GM12878 (cell line): ENCODE results near the gene PLCB2. TPM values are rescaled to one million over a fixed set of nuclear protein-coding genes. Genes with fewer than 3 reads are reported as not detected.

Experiments used
- BACH1 ChIP-seq: fragments of 450-650 bp; IDR thresholded peaks from 2 replicates; pipeline ENCODE4 v1.6.1; 2017; ENCODE audit warnings: mild to moderate bottlenecking, borderline replicate concordance
- CEBPB ChIP-seq, 2 experiments: fragments of 150-350 bp in 1 of 2; IDR thresholded peaks; 2 replicates each; pipeline ENCODE4 v1.6.1; 2012 to 2014; ENCODE audit warnings: low read depth in 2 of 2, low read length in 2 of 2, borderline replicate concordance in 1 of 2, inconsistent platforms in 1 of 2
- CREB1 ChIP-seq: IDR thresholded peaks from 2 replicates; pipeline ENCODE4 v1.6.1; 2012; ENCODE audit warnings: low read depth, mild to moderate bottlenecking, inconsistent platforms
- ETV6 ChIP-seq, 2 experiments: fragments of 450-650 bp in 1 of 2; IDR thresholded peaks in 1 of 2; conservative IDR thresholded peaks in 1 of 2; 2 replicates each; pipeline ENCODE4 v1.6.1; 2014; ENCODE audit warnings: antibody characterized with exemption in 1 of 2, borderline replicate concordance in 1 of 2, low read depth in 1 of 2, mild to moderate bottlenecking in 1 of 2, moderate library complexity in 1 of 2
- IKZF1 ChIP-seq: fragments of 450-650 bp; conservative IDR thresholded peaks from 2 replicates; pipeline ENCODE4 v1.6.1; 2017; ENCODE audit warnings: antibody characterized with exemption, mild to moderate bottlenecking
- KDM1A ChIP-seq: fragments of 200-600 bp; sonication (generic); IDR thresholded peaks from 2 replicates; pipeline ENCODE4 v1.6.1; 2016; ENCODE audit warnings: borderline replicate concordance
- MYC ChIP-seq: IDR thresholded peaks from 2 replicates; pipeline ENCODE4 v1.6.1; 2011; ENCODE audit warnings: mild to moderate bottlenecking, low read length, moderate library complexity, inconsistent platforms; ENCODE audit not compliant: insufficient read depth, insufficient replicate concordance, insufficient read length, severe bottlenecking
- NR2F1 ChIP-seq: fragments of 450-650 bp; conservative IDR thresholded peaks from 2 replicates; pipeline ENCODE4 v1.6.1; 2017; ENCODE audit warnings: mild to moderate bottlenecking
- SMAD1 ChIP-seq: fragments of 450-650 bp; IDR thresholded peaks from 2 replicates; pipeline ENCODE4 v1.6.1; 2018; ENCODE audit warnings: mild to moderate bottlenecking, low read depth; ENCODE audit not compliant: partially characterized antibody
- SMAD5 ChIP-seq: IDR thresholded peaks from 2 replicates; pipeline ENCODE4 v1.6.1; 2016; ENCODE audit warnings: antibody characterized with exemption, low read depth
- SP1 ChIP-seq: IDR thresholded peaks from one replicate; pipeline ENCODE4 v1.6.1; 2011; ENCODE audit warnings: low read depth, low read length
- SRF ChIP-seq, 2 experiments: IDR thresholded peaks; 2 replicates each; pipeline ENCODE4 v1.6.1; 2011; ENCODE audit warnings: low read depth in 2 of 2, low read length in 2 of 2, mild to moderate bottlenecking in 1 of 2, moderate library complexity in 1 of 2
- TCF3 ChIP-seq: IDR thresholded peaks from 2 replicates; pipeline ENCODE4 v1.6.1; 2012; ENCODE audit warnings: low read depth, mild to moderate bottlenecking, low read length, borderline replicate concordance; ENCODE audit not compliant: insufficient read depth
- TCF7 ChIP-seq: IDR thresholded peaks from 2 replicates; pipeline ENCODE4 v1.6.1; 2014; ENCODE audit warnings: antibody characterized with exemption, borderline replicate concordance
- ZNF217 ChIP-seq: fragments of 450-650 bp; IDR thresholded peaks from 2 replicates; pipeline ENCODE4 v1.6.1; 2017; ENCODE audit warnings: antibody characterized with exemption, mild to moderate bottlenecking
- ZNF274 ChIP-seq: IDR thresholded peaks from one replicate; pipeline ENCODE4 v1.8.0; 2011; ENCODE audit not compliant: insufficient read length, insufficient read depth
- ZNF384 ChIP-seq: IDR thresholded peaks from 2 replicates; pipeline ENCODE4 v1.6.1; 2012; ENCODE audit warnings: low read depth, mild to moderate bottlenecking, low read length, improper control_type of control experiment, borderline replicate concordance
- polyA plus RNA-seq, 11 experiments: library from polyadenylated mRNA; depleted of rRNA in 4 of 11; unstranded in 6 of 11; stranded (reverse) in 5 of 11; fragments of >200 nt; fragmentation: Nextera tagmentation in 4 of 11; fragmentation: Illumina TruSeq in 1 of 11; extraction: Ambion mirVana in 4 of 11; extraction: Trizol in 1 of 11; gene quantifications; 1 replicate in 1 of 11; 2 replicates in 10 of 11; pipeline versions ENCODE4 v1.2.1 to v1.2.3, GENCODE V29; 2011 to 2016; ENCODE audit warnings: inconsistent platforms in 2 of 11, missing spikeins in 2 of 11, low read depth in 1 of 11
- total RNA-seq, 4 experiments: library from RNA; depleted of rRNA in 3 of 4; stranded (reverse); fragments of >200 nt in 3 of 4; fragmentation: Illumina TruSeq in 1 of 4; extraction: Trizol in 1 of 4; gene quantifications; 2 replicates each; pipeline versions ENCODE4 v1.2.1 to v1.2.3, GENCODE V29; 2013 to 2021
- TF ChIP-seq, protein P1 (sequence below): fragments of 450-650 bp; IDR thresholded peaks from 2 replicates; pipeline ENCODE4 v1.6.1; 2017; ENCODE audit warnings: low read depth, mild to moderate bottlenecking, moderate library complexity
- TF ChIP-seq, protein P2 (sequence below): fragments of 450-650 bp; formaldehyde crosslinking; IDR thresholded peaks from 2 replicates; pipeline ENCODE4 v1.4.0; 2022; ENCODE audit warnings: mild to moderate bottlenecking, moderate library complexity
- TF ChIP-seq, protein P3 (sequence below): IDR thresholded peaks from 2 replicates; pipeline ENCODE4 v1.6.1; 2011; ENCODE audit warnings: mild to moderate bottlenecking, low read depth, low read length, moderate library complexity; ENCODE audit not compliant: insufficient replicate concordance
- TF ChIP-seq, protein P4 (sequence below): fragments of 450-650 bp; IDR thresholded peaks from 2 replicates; pipeline ENCODE4 v1.6.1; 2017; ENCODE audit warnings: mild to moderate bottlenecking, low read depth, inconsistent platforms; ENCODE audit not compliant: poor library complexity, severe bottlenecking

The PLCB2 gene
- total and polyA plus RNA-seq, 10 of the 15 experiments (the other 5 are each of a cell fraction or from before 2014, with no cell fraction given), result 1.2 to 39.4 (median 10.7) TPM

DNA sequence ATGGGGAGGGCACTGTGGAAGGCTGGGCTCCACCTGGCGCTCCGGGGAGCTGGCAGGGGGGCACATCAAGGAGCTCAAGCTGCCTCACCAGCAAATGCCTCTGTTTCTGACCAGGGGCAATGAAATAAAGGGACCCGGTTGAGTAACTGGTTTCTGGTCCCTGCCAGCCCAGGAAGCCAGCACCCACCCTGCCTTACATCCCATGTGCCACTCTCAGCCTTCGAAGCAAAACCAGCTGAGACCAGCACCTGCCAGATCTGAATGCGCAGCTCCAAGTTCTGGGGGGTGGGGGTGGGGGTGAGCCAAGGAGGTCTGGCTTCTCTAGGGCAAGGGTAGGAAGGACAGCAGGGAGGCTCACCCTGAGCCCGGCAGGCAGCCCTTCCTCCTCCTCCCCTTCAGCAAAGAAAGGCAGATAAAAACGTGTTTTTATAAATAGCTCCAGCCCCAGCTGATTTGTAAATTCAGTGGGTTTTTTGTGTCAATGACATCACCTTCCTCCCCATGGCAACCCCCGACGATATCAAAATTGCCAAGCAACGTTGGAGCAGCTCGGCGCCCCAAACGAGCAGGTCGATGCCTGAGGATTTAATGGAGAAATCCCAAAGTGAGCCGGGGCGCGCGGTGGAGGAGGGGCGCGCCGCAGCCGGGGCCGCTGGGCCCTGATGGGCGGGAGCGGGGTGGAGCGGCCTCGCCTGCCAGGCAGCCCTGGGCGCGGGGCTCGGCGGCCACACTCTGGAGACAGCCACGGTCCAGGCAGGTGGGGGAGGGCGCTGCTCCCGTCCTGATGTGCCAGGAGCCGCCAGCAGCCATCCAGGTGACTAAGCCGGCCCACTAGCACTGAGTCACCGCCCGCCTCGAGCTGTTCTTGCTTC, 69.0 kb downstream of the PLCB2 start, which contains the start of gene PAK6 (continued):
- TF ChIP-seq, protein P1, sequence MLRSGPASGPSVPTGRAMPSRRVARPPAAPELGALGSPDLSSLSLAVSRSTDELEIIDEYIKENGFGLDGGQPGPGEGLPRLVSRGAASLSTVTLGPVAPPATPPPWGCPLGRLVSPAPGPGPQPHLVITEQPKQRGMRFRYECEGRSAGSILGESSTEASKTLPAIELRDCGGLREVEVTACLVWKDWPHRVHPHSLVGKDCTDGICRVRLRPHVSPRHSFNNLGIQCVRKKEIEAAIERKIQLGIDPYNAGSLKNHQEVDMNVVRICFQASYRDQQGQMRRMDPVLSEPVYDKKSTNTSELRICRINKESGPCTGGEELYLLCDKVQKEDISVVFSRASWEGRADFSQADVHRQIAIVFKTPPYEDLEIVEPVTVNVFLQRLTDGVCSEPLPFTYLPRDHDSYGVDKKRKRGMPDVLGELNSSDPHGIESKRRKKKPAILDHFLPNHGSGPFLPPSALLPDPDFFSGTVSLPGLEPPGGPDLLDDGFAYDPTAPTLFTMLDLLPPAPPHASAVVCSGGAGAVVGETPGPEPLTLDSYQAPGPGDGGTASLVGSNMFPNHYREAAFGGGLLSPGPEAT, result no peak
- TF ChIP-seq SMAD5 (no peak), CREB1 (peak; percentile 75), ZNF274 (no peak), ZNF384 (no peak), TCF3 (no peak), SP1 (no peak), SRF (IDR thresholded peaks at IDR 0.05; ENCODE audit: low read depth in 2 of 2, low read length in 2 of 2) (no peak), MYC (no peak), NR2F1 (no peak), SMAD1 (no peak), TCF7 (no peak), KDM1A (no peak), ZNF217 (no peak), CEBPB (IDR thresholded peaks at IDR 0.05; ENCODE audit: borderline replicate concordance in 1 of 2, low read depth in 2 of 2, low read length in 2 of 2) (no peak), IKZF1 (peak; percentile 54), ETV6 (conservative IDR thresholded peaks at IDR 0.05 in 1 of 2, IDR thresholded peaks at IDR 0.05 in 1 of 2; ENCODE audit: borderline replicate concordance in 1 of 2, low read depth in 1 of 2) (no peak), BACH1 (no peak)
- TF ChIP-seq, protein P2, sequence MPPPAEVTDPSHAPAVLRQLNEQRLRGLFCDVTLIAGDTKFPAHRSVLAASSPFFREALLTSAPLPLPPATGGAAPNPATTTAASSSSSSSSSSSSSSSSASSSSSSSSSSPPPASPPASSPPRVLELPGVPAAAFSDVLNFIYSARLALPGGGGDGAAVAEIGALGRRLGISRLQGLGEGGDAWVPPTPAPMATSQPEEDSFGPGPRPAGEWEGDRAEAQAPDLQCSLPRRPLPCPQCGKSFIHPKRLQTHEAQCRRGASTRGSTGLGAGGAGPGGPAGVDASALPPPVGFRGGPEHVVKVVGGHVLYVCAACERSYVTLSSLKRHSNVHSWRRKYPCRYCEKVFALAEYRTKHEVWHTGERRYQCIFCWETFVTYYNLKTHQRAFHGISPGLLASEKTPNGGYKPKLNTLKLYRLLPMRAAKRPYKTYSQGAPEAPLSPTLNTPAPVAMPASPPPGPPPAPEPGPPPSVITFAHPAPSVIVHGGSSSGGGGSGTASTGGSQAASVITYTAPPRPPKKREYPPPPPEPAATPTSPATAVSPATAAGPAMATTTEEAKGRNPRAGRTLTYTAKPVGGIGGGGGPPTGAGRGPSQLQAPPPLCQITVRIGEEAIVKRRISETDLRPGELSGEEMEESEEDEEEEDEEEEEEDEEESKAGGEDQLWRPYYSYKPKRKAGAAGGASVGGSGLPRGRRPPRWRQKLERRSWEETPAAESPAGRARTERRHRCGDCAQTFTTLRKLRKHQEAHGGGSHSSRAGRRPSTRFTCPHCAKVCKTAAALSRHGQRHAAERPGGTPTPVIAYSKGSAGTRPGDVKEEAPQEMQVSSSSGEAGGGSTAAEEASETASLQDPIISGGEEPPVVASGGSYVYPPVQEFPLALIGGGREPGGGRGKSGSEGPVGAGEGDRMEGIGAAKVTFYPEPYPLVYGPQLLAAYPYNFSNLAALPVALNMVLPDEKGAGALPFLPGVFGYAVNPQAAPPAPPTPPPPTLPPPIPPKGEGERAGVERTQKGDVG (CRISPR knock-in tag), result no peak
- TF ChIP-seq, protein P3, sequence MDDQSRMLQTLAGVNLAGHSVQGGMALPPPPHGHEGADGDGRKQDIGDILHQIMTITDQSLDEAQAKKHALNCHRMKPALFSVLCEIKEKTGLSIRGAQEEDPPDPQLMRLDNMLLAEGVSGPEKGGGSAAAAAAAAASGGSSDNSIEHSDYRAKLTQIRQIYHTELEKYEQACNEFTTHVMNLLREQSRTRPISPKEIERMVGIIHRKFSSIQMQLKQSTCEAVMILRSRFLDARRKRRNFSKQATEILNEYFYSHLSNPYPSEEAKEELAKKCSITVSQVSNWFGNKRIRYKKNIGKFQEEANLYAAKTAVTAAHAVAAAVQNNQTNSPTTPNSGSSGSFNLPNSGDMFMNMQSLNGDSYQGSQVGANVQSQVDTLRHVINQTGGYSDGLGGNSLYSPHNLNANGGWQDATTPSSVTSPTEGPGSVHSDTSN, result no peak
- TF ChIP-seq, protein P4, sequence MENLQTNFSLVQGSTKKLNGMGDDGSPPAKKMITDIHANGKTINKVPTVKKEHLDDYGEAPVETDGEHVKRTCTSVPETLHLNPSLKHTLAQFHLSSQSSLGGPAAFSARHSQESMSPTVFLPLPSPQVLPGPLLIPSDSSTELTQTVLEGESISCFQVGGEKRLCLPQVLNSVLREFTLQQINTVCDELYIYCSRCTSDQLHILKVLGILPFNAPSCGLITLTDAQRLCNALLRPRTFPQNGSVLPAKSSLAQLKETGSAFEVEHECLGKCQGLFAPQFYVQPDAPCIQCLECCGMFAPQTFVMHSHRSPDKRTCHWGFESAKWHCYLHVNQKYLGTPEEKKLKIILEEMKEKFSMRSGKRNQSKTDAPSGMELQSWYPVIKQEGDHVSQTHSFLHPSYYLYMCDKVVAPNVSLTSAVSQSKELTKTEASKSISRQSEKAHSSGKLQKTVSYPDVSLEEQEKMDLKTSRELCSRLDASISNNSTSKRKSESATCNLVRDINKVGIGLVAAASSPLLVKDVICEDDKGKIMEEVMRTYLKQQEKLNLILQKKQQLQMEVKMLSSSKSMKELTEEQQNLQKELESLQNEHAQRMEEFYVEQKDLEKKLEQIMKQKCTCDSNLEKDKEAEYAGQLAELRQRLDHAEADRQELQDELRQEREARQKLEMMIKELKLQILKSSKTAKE, result no peak
